Measurements from ENCODE around the gene ATP5F1A. TPM values are rescaled to one million over a fixed set of nuclear protein-coding genes. Genes with fewer than 3 reads are reported as not detected.

The ATP5F1A gene
- total RNA-seq, 1 donor: 759 TPM

DNA sequence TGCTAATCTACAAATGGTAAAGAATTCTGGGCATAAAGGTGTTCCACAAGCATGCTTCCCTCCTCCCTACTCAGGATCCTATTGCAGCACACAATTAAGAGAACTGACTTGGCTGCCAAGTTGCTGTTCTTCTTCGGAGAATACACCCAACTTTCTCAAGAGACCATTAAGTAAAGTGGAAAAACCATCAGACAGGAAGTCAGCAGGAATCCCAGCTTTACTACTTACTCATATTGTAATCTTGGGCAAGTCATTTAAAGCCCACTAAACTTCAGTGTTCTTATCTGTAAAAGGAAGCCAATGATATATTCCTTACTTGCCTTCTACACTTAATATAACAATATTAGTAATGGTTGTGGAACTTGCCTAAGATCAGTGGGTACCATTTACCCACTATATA lies 63.9 kb downstream of the ATP5F1A start:
- DNase-seq (ENCODE audit: low read depth): peak; percentile 22
- H3K4me3 ChIP-seq (ENCODE audit: low read depth, low read length): no peak overlapping the region
- TF ChIP-seq, protein P1, sequence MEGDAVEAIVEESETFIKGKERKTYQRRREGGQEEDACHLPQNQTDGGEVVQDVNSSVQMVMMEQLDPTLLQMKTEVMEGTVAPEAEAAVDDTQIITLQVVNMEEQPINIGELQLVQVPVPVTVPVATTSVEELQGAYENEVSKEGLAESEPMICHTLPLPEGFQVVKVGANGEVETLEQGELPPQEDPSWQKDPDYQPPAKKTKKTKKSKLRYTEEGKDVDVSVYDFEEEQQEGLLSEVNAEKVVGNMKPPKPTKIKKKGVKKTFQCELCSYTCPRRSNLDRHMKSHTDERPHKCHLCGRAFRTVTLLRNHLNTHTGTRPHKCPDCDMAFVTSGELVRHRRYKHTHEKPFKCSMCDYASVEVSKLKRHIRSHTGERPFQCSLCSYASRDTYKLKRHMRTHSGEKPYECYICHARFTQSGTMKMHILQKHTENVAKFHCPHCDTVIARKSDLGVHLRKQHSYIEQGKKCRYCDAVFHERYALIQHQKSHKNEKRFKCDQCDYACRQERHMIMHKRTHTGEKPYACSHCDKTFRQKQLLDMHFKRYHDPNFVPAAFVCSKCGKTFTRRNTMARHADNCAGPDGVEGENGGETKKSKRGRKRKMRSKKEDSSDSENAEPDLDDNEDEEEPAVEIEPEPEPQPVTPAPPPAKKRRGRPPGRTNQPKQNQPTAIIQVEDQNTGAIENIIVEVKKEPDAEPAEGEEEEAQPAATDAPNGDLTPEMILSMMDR (IDR thresholded peaks at IDR 0.05; ENCODE audit: insufficient read depth, low read depth, low read length): no peak

DNA sequence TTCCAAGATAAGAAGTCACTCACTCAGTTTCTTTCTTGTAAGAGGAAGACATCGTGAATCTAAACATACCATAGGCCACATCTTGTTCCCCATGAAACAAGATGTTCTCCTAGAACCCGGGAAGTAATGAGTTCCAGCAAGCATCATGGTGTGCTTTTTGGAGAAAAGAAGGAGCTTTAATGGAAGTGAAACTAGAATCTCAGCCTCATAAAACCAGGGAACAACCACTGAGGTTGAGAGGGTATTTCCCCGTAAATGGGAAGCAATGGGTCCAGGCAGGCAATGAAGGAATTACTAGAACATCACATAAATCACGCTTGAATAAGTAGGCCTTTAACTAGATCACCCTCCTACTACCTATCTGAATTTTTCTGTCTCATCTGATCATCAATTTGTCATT lies 66.4 kb downstream of the ATP5F1A start:
- no peak overlapping the region for H3K4me3 ChIP-seq (ENCODE audit: low read depth, low read length)
- DNase-seq (ENCODE audit: low read depth): no peak
- TF ChIP-seq, protein P1 (IDR thresholded peaks at IDR 0.05; ENCODE audit: insufficient read depth, low read depth, low read length): no peak

Small RNAs within 50 kb of the gene (small RNA-seq; reads per million reads assigned to genes)
- gene RNU6-1278P: not detected
- gene RNY4P37: not detected

Other genes starting within 250 kb of the ATP5F1A start
- gene EPG5, start 131.0 kb downstream of the ATP5F1A start, total RNA-seq: 45.1 and 161 TPM in 2 replicates
- 8.7 and 21.2 TPM in 2 replicates for gene PSTPIP2, start 26.0 kb downstream of the ATP5F1A start, total RNA-seq
- 37.1 and 51.2 TPM in 2 replicates for gene HAUS1, start 6.1 kb upstream of the ATP5F1A start, total RNA-seq